ENCODE data around the gene ARPC2.

The ARPC2 gene

DNA sequence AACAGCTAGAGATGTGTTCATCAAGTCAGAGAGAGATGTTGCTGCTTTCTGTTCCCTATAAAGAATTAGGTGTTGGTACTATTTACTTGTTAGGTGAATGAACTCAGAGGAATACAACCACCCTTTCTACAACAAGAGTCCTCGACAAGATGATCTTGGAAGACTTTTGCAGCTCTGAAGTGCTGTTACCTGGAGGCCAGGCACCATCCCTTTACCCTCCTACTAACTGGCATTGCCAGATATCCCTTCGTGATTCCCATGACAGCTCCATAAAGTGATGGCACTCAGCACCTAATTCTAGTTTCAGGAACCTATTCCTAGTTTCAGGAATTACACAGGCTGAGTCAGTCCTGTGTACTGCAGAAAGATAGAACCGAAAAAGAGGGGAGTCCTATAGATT is 9.9 kb downstream of the ARPC2 start:
- TF ChIP-seq, protein P1, sequence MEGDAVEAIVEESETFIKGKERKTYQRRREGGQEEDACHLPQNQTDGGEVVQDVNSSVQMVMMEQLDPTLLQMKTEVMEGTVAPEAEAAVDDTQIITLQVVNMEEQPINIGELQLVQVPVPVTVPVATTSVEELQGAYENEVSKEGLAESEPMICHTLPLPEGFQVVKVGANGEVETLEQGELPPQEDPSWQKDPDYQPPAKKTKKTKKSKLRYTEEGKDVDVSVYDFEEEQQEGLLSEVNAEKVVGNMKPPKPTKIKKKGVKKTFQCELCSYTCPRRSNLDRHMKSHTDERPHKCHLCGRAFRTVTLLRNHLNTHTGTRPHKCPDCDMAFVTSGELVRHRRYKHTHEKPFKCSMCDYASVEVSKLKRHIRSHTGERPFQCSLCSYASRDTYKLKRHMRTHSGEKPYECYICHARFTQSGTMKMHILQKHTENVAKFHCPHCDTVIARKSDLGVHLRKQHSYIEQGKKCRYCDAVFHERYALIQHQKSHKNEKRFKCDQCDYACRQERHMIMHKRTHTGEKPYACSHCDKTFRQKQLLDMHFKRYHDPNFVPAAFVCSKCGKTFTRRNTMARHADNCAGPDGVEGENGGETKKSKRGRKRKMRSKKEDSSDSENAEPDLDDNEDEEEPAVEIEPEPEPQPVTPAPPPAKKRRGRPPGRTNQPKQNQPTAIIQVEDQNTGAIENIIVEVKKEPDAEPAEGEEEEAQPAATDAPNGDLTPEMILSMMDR (conservative IDR thresholded peaks at IDR 0.05; ENCODE audit: low read depth, low read length), result no peak
- no peak for DNase-seq (ENCODE audit: low read depth)
- no peak overlapping the region for H3K4me3 ChIP-seq (ENCODE audit: low read length)

DNA sequence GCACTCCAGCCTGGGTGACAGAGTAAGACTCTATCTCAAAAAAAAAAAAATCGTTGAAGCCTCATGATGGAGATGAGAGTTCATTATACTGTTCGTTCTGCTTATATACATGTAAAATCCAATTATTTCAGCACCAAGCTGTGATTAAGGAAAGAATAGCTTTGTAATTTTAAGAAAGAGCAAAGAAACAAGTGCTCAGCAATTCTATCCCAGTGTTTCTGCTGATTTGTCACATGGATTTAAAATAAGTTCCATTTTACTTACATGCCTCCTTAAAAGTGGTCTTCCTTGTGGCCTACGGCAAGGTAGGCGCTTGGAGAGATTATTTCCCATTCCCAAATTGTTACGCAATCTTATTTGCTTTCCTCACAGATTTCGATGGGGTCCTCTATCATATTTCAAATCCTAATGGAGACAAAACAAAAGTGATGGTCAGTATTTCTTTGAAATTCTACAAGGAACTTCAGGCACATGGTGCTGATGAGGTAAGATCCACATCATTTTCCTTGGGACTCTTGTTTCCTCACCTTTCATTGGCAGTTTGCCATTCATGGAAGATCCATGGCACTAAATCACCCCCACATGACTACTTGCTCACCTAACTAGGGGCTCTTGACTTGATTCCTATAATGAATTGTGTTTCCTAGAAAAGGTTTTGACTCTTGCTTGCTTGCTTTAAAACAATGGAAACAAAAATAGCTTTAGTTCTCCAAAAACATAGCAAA is 11.5 kb downstream of the ARPC2 start:
- DNase-seq (ENCODE audit: low read depth), result no peak
- H3K4me3 ChIP-seq (ENCODE audit: low read length), result no peak overlapping the region
- TF ChIP-seq, protein P1 (conservative IDR thresholded peaks at IDR 0.05; ENCODE audit: low read depth, low read length), result no peak

DNA sequence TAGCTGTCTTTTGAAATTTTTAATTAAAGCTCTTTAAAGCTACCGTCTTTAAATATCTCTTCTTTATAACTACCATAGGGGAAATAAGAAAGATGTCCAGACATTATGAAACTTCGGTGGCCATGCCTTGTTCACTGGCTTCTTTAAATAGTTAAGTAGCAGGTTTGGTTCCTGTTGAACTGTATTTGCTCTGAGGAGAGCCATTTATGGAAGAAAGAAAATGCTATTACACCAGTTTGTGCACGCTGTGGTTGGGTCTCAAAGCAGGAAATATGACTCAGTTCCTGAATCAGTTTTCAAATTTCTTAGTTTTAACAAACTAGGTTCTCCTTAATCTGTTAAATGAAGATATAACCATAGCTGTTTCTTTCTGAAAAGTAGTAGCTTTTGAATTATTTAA is 12.2 kb downstream of the ARPC2 start:
- H3K4me3 ChIP-seq (ENCODE audit: low read length), result no peak overlapping the region
- DNase-seq (ENCODE audit: low read depth), result peak; percentile 41
- TF ChIP-seq, protein P1 (conservative IDR thresholded peaks at IDR 0.05; ENCODE audit: low read depth, low read length), result no peak

DNA sequence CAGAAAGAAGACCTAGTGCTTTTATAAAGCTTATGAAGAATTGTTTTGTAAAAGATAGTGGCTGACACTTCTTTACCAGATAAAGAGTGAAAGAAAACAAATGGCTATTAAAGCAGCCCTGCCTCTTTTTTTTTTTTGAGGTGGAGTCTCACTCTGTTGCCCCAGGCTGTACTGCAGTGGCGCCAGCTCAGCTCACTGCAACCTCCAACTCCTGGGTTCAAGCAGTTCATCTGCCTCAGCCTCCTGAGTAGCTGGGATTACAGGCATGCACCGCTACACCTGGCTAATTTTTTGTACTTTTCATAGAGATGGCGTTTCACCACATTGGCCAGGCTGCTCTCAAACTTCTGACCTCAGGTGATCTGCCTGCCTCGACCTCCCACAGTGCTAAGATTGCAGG is 12.9 kb downstream of the ARPC2 start:
- TF ChIP-seq, protein P1 (conservative IDR thresholded peaks at IDR 0.05; ENCODE audit: low read depth, low read length), result no peak

DNA sequence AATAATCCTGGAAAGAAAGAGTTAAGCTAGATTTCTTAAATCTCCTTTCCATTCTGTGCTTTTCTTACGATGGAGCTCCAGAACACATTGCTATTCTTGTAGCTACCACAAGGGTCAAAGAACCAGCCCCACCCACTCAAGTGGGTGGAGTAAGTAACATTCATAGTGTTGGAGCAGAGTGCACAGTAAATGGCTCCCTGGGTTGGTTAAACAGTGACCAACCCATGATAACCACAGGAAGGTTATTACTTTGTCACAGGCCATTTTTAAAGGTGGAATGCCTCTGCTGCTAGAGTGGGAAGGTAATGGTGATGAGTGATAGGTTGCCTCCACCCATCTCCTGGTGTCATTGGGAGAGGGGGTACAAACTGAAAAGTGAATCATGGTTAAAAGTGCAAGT is 13.9 kb downstream of the ARPC2 start:
- no peak overlapping the region for H3K4me3 ChIP-seq (ENCODE audit: low read length)
- TF ChIP-seq, protein P1 (conservative IDR thresholded peaks at IDR 0.05; ENCODE audit: low read depth, low read length), result peak; percentile 41
- DNase-seq (ENCODE audit: low read depth), result no peak

More for the DNA sequence above, 12.9 kb downstream of the ARPC2 start:
- no peak for DNase-seq (ENCODE audit: low read depth)
- H3K4me3 ChIP-seq (ENCODE audit: low read length), result no peak overlapping the region

- TF ChIP-seq, protein P1 (conservative IDR thresholded peaks at IDR 0.05; ENCODE audit: low read depth, low read length), result no peak
- no peak overlapping the region for H3K4me3 ChIP-seq (ENCODE audit: low read length)
- no peak for DNase-seq (ENCODE audit: low read depth)
Observed at GRCh38 chr2:218233543-218233942, 16.6 kb downstream of the ARPC2 start.

- H3K4me3 ChIP-seq (ENCODE audit: low read length), result no peak overlapping the region
- no peak for DNase-seq (ENCODE audit: low read depth)
- TF ChIP-seq, protein P1 (conservative IDR thresholded peaks at IDR 0.05; ENCODE audit: low read depth, low read length), result no peak
Observed at GRCh38 chr2:218234521-218234920, 17.5 kb downstream of the ARPC2 start.

All from retinal pigment epithelial cell (primary cell).